ENCODE data around the gene LAMB2. TPM values are rescaled to one million over a fixed set of nuclear protein-coding genes. Genes with fewer than 3 reads are reported as not detected.

Gene LAMB2
- total and polyA plus RNA-seq, 2 of the 8 experiments (the other 6 are each of a cell fraction or from before 2014, with no cell fraction given), result 112 to 153 TPM

GRCh38 chr3:49108346-49108745 lies 24.5 kb downstream of the LAMB2 start:
- no peak for TF ChIP-seq YY1 (IDR thresholded peaks at IDR 0.05; ENCODE audit: low read depth, low read length)
- H3K4me3 ChIP-seq (ENCODE audit: extremely low read depth in 1 of 4, insufficient read depth in 2 of 4, low read depth in 3 of 4, low read length in 4 of 4), result no peak overlapping the region
- H3K56ac ChIP-seq (replicated peaks; ENCODE audit: insufficient read length, low read depth, low read length), result no peak overlapping the region
- H4K5ac ChIP-seq (ENCODE audit: insufficient read length, low read depth, low read length), result no peak overlapping the region
- peaks cover 8% of the 10 kb centered on the region for H3K23me2 ChIP-seq (ENCODE audit: low read depth, low read length)
- H2BK20ac ChIP-seq (ENCODE audit: low read length), result no peak overlapping the region
- H2BK12ac ChIP-seq (ENCODE audit: low read depth, low read length), result no peak overlapping the region
- H2AK5ac ChIP-seq (ENCODE audit: low read depth, low read length), result no peak overlapping the region
- no peak overlapping the region for H3K18ac ChIP-seq (ENCODE audit: extremely low read depth, low read length)
- peaks cover 18 to 42% (median 35%) of the 10 kb centered on the region in 4 experiments for H3K36me3 ChIP-seq (ENCODE audit: control insufficient read depth in 2 of 4, insufficient read depth in 4 of 4, low read length in 3 of 4)
- no peak overlapping the region for H3K23ac ChIP-seq (ENCODE audit: insufficient read length)
- CTCF ChIA-PET (ENCODE audit: partially characterized antibody), result interaction anchor here (0.7 to 1.9 kb wide), 7 partner anchors 11 to 564 kb away, joined by 3 to 6 read pairs (median 4); partner anchors contain the start of genes NDUFAF3, QRICH1 and USP19
- peaks cover 0 to 9% (median 3%) of the 10 kb centered on the region in 4 experiments; a peak in 5 of 7 replicates for H3K4me1 ChIP-seq (replicated peaks in 1 of 4; ENCODE audit: control insufficient read depth in 3 of 4, insufficient read depth in 4 of 4, low read length in 3 of 4)
- DNase-seq (ENCODE audit: low read depth in 1 of 2, low spot score in 2 of 2), result no peak
- no peak overlapping the region for H2AFZ ChIP-seq (ENCODE audit: low read length)
- WGBS, 2 experiments (ENCODE audit: extremely low coverage in 1 of 2, insufficient coverage in 1 of 2, insufficient read length in 1 of 2, insufficient replicate concordance in 2 of 2, low coverage in 1 of 2, low lambda C conversion rate in 2 of 2, missing lambda C conversion rate in 1 of 2), result 91% methylated on average over 6 of the region's 14 CpGs; no CpG with 5 or more reads in 1 of the 2 experiments
- no peak overlapping the region for H3K4ac ChIP-seq (replicated peaks; ENCODE audit: insufficient read length, low read depth, low read length)
- no peak overlapping the region for H3K27ac ChIP-seq (ENCODE audit: low read depth, low read length)
- H4K20me1 ChIP-seq (replicated peaks in 1 of 2; ENCODE audit: control insufficient read depth in 1 of 2, insufficient read depth in 2 of 2, low read length in 2 of 2), result peaks cover 0 to 10% of the 10 kb centered on the region in 2 experiments
- no peaks in the 10 kb centered on the region for H3K27me3 ChIP-seq (replicated peaks in 1 of 4; ENCODE audit: control insufficient read depth in 3 of 4, extremely low read depth in 1 of 4, insufficient read depth in 3 of 4, low read length in 3 of 4)
- H2BK15ac ChIP-seq (ENCODE audit: low read length), result no peak overlapping the region
- POLR2A ChIA-PET (ENCODE audit: partially characterized antibody), result interaction anchor here (0.8 to 27.9 kb wide), 10 partner anchors 5 to 90 kb away, joined by 3 to 508 read pairs (median 4); partner anchors contain the start of genes DALRD3, IMPDH2, LAMB2 and NDUFAF3
- H2BK5ac ChIP-seq (ENCODE audit: low read depth, low read length), result no peak overlapping the region
- peaks cover 0 to 10% of the 10 kb centered on the region in 2 experiments; a peak in 2 of 4 replicates for H3K79me2 ChIP-seq (ENCODE audit: control insufficient read depth in 1 of 2, insufficient read depth in 2 of 2, low read length in 2 of 2)
- no peak overlapping the region for H4K91ac ChIP-seq (replicated peaks; ENCODE audit: insufficient read length, low read length)
- H3K79me1 ChIP-seq (ENCODE audit: low read depth, low read length), result no peaks in the 10 kb centered on the region; the same call in 1 of the 2 replicates
- H3K14ac ChIP-seq (ENCODE audit: insufficient read length), result no peak overlapping the region
- H4K8ac ChIP-seq (ENCODE audit: extremely low read depth, insufficient read depth, low read length), result no peak overlapping the region
- H3K9me3 ChIP-seq (ENCODE audit: insufficient read depth in 2 of 2, low read depth in 1 of 2, low read length in 1 of 2), result no peaks in the 10 kb centered on the region
- FAIRE-seq, result no peak
- H3K4me2 ChIP-seq (ENCODE audit: insufficient read depth in 1 of 2, low read depth in 2 of 2, low read length in 2 of 2), result no peak overlapping the region
- no peak overlapping the region for H3K9ac ChIP-seq (replicated peaks in 1 of 4; ENCODE audit: extremely low read depth in 1 of 4, low read depth in 3 of 4, low read length in 3 of 4)
- no peak overlapping the region for H2BK120ac ChIP-seq (replicated peaks; ENCODE audit: low read depth, low read length)
